NCI-H345 (cell line): ENCODE results near the gene TBP.
A peak's percentile ranks its signal among the peaks of the same experiment; 100 is the strongest.

Source experiments
- DNase-seq: peaks from one replicate; lab custom pipeline; 2025; lab: John Stamatoyannopoulos, UW

TBP gene

DNA sequence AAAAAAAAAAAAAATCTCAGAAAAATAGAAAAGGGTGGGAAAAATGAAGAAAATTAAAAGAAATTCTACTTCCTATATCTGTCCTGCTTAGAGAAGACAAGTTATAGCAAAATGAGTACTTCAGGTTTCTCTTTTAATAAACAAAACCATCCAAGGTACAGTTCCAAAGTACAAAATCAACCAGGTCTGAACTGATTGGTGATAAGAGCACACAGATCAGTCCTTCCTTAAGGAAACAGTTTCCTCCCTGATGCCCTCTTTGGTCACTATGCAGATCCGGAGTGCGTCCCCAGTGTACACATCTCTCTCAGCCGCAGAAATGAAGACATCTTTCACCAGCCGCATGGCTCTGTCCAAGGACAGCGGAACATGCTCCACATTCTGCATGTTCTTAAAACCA is 19.2 kb upstream of the TBP start:
- no peak for DNase-seq

DNA sequence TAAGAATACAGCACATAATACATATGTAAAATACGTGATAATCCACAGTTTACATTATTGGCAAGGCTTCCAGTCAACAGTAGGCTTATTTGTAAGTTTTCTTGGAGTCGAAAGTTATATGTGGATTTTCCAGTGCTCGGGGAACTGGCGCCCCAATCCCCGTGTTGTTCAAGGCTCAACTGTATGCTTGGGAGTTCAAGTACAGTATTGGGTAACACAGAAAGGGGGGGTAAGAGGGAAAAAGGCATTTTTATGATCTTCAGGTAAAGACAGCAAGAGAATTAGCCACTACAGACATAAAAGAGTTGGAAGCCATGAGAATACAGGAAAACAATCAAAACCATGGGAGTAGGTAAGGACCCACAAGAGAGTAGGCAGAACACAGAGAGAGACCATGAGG is 17.5 kb upstream of the TBP start:
- DNase-seq: no peak

DNA sequence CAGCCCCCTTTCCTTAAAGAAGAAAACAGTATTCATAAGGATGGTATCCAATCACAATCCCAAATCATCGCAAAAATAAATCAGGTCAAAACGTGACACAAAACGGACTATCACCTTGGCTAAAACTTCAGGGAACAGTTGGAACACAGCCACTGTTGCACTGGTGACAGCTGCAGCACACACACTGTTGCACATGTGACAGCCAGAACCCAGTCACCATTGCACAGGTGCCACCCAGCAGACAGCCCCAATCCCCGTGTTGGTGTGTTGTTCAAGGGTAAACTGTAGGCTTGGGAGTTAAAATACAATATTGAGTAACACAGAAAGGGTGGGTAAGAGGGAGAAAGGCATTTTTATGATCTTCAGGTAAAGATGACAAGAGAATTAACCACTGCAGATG is 16.8 kb upstream of the TBP start:
- no peak for DNase-seq

DNA sequence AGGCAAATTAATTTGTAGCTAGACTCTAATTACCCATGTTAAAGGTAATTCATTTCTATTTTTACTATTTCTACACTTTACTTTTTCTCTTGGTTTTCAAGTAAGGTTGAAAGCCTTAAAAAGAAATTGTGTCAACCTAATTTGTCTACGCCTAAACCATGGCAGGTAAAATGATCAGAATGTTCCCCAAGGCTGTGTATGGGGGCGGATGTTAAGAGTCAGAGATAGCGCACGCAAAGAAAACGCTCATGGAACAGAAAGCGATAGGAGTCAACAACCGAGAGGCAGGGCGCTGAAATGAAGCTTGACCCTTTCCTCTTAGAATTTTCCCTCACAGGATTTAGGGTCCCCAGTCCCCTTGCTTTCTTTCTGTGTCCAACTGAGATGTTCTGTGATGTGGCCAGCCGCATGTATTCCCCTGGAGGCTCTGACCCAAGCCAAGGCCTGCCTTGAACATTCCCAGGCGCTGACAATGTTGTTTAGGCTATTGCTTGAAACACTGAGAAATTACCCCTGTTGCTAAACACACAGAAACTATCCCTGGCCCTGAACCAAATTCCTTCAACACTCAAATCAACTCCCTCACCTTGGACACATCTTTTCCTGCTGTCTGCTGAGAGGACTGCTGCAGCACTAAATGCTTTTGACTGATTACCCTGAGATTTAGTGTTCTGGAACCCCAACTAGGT is 12.0 kb upstream of the TBP start:
- no peak for DNase-seq

DNA sequence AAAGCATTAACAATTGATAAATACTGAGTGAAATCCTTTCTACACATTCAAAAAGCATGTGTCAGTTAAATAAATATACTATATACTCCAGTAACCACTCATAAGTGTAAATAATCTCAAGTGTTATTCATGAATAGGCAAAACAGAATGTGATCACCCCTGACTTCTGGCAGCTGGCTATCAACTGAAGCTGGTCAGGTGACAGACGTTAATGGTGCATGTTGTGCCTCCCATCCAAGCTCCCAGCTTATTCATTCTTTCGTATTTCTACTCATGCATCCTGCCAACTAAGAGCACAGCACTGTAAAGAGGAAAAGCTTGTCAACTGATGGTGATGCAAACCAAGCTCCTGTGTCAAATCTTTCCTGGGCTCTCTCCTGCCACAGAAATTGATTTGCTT is 8.8 kb upstream of the TBP start:
- DNase-seq: peak; percentile 83

DNA sequence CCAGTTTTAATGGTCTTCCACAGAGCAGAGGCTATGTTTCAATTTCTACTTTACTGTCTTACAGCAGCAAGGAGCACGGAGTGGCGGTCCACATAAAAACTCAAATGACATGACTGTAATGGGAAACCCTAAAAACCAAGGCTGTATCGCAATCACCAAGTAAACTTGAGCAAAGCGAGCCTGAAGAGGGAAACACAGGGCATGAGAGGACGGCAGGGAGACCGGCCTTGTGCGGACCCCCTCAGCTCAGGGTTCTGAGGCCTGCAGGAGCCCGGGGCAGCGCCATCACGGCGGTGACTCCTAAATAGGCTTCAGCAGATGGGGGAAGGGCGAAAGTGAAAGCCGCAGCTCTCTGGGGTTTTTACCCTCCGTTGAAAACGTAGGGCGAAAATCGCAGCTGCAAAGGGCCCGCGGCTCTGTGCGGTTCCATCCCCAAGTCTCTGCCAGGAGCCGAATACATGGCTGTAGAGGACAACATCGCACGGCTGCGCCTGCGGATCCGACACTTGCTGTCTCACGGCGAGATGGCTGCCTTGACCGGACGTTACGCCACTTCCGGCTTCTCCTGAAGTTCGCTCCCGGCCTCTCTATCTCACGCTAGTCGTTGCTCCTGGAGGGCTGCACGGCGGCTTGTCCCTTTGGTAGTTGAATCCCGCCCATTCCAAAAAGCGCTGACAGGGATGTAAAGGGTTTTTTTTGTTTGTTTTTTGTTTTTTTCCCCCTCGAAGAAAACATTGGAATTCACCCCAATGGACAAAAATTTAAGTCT is 1.2 kb upstream of the TBP start, which contains the start of gene PSMB1:
Gene PSMB1 (minus strand): TSS at position 543 of the 769 bp plus-strand sequence. CDS start 65 bp downstream, at position 478.
- peak; percentile 96 for DNase-seq

DNA sequence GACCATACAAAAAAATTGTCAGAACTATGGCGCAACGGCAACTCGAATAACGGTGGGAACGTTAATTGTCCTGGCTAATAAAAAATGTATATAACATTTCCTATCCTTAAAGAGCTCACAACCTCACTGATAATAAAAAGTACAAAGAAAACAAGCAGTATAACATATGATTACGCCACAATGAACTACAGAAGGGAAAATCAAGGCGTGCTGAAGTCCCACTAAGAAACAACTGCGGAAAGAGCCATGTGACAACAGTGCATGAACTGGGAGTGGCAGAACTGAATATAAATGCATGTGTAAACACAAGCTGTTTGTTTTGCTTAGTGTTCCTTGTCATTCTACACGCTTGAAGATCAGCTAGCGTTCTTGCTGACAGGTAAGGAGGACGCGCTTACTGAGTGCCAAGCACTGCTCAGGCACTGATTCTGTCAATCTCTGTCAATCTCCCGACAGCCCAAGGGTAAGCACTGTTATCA is 596 bp upstream of the TBP start:
- DNase-seq: peak; percentile 71

DNA sequence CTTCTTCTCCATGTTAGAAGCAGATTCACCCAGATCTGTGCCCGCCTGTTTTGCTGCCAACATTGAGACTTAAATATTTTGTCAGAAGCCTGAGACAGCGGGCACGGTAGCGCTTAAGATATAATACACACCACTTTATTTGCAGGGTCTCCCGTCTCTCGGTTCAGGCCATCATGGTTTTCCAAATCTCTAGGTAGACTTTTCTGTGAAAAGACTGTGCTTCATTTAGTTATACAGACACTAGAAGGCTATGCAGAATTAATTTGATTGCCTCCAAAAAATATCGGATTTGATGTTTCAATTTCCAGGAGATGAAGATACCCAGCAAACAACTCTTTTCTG is 598 bp downstream of the TBP start:
- no peak for DNase-seq

DNA sequence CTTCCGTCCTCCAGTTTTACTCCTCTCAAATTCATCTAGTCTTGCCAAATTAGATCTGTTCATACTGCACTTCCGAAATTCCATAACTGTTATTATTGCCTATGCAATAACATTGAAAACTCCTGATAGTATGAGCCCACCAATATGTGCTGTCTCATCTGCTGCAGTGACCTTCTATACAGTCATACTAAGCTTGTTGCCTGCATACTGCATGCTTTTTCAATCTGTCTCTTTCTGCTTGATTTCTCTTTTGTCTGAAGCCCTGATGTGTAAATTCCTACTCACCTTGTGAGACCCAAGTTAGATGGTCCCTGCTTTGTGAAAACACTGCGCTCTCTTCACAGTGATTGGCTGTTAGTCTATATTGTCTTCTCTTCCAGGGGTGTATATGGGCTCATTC is 1.1 kb downstream of the TBP start:
- no peak for DNase-seq

DNA sequence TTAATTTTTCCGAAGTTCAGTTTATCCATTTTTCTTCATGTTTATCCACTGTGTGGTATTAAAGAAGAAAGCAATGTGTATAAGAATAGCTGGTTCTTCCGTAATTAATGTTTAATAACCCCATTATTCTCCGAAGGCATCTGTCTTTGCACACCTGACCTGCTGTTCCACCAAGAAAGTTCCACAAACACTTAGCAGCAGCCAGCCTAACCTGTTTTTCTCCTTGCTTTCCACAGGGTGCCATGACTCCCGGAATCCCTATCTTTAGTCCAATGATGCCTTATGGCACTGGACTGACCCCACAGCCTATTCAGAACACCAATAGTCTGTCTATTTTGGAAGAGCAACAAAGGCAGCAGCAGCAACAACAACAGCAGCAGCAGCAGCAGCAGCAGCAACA is 7.4 kb downstream of the TBP start:
- no peak for DNase-seq

DNA sequence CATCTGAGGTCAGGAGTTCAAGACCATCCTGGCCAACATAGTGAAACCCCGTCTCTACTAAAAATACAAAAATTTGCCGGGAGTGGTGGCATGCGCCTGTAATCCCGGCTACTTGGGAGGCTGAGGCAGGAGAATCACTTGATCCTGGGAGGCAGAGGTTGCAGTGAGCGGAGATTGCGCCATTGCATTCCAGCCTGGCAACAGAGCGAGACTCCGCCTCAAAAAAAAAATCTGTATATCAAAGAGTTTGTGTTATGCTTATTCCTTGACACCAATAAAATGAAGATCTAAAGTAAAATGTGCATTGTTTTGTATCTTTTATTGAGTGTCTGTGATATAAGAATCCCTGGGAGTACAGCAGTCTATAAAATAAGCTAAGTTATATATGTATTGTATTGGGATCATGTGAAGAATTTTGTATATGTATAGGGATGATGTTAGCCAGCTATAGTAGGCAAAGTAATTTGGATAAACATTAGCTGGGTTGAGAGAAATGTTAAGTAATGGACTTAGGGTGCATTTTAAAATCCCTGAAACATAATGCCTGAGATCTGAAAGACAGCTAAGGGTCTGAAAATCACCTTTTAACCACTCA is 10.9 kb downstream of the TBP start:
- DNase-seq: no peak

DNA sequence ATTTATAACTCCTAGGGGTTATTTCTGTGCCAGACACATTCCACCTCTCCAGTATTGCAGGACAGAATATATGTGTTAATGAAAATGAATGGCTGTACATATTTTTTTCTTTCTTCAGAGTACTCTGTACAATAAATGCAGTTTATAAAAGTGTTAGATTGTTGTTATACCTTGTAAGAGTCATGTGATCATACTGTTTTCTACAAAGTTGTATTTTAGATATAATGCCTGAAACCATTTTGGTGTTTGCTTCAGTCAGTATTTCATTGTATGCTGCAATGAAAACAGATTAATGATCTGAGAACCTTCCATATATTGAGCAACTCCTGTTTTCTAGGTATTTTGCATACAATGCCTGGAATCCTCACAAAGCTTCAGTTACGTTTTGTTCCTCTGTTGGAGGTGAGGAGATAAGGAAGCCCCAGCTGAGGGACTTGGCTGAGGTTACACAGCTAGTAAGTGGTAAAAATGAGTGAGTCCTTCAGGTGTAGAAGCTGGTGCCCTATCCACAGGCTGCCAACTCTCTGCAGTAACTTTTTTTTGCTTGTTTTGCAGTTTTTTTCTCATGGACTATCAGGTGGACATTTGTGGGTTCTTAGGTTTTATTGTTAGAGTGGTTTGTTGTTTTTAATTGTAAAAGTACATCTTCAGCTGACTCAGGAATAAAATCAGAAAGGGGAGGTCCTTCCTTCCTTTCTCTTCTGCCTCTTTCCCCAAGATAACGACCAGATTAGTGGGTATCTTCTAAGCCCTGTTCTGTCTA is 18.7 kb downstream of the TBP start:
- no peak for DNase-seq

DNA sequence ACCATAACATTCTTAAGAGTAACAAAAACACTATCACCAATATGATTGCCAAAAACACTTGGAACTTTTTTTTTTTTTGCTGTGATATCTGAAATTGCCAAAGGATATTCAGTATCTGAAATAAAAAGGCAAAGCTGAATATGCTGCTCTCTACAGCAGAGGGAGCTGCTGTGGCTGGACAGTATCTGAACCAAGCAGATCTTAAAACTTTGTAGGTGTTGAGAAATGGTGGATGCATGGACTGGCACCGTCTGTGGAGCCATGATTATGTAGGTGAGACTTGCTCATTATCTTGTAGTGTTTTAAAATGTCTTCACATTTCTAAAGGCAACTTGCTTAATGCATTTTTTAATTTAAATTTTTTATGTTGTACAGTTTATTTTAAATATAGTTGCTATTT is 21.1 kb downstream of the TBP start:
- DNase-seq: no peak

DNA sequence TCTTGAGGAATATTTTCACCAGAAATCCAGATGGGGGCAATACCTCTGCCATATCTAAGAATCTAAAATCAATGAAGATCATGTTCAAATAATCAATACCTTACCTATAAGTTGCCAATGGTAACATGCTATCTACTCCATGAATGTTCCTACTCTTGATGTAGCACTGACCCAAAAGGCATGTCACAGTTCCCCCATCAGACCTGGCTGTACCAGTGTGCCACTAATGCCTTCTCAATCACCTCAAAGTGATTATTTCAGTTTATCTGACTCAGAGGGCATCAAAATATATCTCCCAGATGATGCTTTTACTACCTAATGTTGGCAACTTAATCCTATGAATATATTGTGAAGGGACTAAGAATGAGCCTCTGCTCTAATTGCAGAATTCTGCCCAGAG is 24.7 kb downstream of the TBP start:
- DNase-seq: no peak

DNA sequence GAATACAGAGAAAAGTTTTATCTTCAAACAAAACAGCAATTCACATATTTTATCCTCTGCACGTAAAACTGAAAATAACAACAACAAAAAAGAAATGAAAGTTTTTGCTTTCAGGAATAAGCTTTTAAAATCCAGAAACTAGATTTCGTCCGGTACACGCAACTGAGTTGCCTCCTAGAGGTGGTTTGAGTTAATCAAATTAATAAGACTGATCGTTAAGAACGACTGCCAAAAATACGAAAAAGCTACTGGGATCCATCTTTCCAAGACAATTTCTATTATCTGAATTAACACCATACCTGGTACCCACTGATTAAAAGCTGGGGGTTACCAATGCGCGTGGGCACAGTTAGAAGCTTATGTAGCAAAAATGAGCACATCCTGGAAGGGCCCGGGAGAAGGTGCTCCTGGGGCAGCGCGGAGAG is 29.6 kb downstream of the TBP start:
- no peak for DNase-seq

DNA sequence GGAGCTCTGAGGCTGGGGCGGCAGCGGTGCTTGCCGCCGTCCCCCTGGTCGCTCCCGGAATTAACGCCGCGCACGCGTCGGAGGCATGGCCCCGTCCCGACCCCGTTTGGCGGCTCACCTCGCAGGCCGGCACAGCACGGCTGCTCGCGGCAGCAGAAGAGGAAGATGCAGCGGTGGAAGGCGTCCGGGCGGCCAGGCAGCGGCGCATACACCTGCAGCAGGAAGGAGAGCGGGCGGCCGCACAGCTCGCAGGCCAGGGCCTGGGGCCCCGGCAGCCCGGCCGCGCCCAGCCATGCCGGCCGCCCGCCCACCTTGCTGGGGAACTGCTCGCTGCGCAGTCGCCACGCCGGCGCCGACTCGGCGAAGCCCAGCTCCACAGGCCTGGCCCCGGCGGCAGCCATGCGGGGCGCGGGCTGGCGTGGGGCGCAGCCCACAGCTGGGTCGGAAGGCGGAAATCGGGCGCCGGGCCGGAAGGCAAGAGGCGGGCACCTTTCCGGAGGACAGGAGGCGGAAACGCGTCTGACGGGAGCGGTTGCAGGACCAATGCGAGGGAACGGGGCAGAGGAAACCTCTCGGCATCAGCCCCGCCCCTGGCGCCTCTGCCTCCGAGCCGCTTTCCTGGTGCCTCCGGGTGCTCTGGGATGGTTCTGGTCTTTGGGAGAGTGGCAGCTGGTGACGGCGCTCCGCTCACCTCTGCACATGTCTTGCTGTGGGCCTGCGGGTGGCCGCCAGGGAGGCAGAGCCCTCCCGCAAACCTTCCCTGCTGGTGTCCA is 30.2 kb downstream of the TBP start, which contains the start of gene PDCD2:
Gene PDCD2 (minus strand): TSS at position 457 of the 773 bp plus-strand sequence. CDS start 56 bp downstream, at position 401.
- peak; percentile 94 for DNase-seq

DNA sequence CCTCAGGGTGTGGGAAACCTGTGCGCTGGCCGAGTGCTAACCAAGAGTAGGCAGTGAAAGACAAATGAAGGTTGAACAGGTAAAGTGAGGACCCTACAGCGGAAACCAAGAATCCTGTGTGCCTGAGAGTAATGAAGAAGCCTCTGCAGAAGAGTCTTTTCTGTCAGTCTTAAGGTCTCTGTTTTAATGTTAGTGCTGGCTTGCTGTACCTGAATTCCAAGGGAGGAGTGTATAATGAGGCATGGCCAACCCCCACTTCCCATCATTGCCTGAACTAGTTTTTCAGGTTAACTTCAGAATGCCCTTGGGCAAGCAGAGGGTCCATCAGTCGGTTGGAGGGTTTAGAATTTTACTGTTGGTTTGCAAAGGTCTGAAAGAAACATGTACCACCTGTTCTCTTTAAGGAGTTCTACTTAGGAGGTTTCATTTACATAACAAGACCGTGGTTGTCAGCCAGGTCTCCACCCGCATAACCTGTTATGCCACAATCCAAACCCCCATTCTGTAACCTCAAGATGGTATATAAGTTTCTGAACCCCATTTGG is 30.9 kb downstream of the TBP start:
- DNase-seq: no peak

DNA sequence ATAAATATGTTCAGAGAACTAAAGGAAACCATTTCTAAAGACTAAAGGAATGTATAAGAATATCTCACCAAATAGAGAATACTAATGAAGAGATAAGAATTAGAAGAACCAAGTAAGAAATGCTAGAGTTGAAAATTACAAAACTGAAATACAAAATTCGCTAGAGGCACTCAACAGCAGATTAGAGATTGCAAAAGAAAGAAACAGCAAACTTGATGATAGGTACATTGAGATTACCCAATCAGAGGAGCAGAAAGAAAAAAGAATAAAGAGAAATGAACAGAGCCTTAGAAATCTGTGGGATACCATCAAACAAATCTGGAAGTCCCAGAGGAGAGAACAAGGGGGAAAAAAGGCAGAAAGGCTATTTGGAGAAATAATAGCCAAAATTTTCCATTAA is 36.6 kb downstream of the TBP start:
- DNase-seq: no peak

DNA sequence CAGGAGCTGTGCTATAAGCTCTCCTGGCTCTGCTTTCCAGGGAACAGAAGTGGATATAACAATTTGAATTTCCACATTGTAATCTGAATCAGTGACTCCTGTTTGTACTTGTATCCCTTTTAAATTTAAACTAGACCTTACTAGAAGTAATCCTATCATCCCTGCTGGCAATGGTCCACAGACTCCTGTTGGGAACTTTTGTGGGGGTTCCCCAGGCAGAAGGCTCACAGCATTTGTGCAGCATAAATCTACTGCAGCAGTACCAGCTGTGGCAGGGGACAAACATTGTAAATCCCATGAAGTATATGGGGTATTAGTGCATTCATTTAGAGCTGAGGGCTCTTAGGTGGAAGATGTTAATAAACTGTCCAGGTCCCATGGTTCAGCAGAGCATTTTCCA is 42.3 kb downstream of the TBP start:
- no peak for DNase-seq

DNA sequence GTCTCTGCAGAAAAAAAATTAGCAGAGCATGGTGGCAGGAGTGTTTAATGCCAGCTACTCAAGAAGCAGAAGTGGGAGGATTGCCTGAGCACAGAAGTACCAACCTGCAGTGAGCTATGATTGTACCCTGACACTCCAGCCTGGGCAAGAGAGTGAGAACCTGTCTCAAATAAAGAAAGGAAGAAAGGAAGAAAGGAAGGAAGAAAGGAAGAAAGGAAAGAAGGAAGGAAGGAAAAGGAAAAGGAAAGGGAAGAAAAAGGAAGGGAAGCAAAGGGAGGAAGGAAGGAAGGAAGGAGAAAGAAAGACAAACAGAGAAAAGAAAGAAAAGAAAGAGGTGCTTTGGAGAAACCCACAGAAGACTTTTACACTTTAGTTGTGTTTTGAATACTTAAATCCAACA is 43.1 kb downstream of the TBP start:
- DNase-seq: no peak

DNA sequence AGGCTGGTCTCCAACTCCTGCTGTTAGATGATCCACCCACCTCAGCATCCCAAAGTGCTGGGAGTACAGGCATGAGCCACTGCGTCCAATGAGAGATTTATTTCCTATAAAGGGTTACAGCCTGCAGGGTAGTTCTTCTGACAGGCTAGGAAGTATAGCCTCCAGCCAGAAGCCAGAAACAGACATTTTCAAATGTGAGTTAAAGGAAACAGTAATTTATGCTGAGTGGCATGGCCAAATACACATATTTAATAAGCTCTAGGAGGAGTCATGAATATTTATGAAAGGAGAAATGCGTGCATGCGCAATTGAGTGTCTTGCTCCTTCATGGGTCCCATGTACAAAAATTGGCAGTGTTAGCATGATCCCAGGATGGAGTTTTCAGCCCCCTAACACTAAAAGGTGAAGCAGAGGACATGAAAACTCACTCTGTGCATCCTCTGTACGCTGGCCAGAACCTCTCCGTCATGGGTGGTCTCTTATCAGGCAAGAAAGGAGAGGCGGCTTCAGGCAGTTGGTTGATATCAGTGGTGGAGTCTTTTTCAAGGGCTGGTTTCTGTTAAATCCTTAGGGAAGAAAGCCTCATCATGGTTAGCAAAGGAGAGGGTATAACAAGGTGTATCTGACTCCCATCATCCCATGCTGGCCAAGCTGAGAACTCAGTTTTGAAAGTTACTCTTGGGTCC is 51.5 kb downstream of the TBP start:
- no peak for DNase-seq
